Stromal cell of bone marrow (primary cell): ENCODE results near the gene POLR3C.
A peak's percentile ranks its signal among the peaks of the same experiment; 100 is the strongest.

Experiments used
- DNase-seq: peaks from one replicate; pipeline ENCODE4 v3.0.0-alpha.2; 2012; ENCODE audit warnings: low read depth

POLR3C gene

DNA sequence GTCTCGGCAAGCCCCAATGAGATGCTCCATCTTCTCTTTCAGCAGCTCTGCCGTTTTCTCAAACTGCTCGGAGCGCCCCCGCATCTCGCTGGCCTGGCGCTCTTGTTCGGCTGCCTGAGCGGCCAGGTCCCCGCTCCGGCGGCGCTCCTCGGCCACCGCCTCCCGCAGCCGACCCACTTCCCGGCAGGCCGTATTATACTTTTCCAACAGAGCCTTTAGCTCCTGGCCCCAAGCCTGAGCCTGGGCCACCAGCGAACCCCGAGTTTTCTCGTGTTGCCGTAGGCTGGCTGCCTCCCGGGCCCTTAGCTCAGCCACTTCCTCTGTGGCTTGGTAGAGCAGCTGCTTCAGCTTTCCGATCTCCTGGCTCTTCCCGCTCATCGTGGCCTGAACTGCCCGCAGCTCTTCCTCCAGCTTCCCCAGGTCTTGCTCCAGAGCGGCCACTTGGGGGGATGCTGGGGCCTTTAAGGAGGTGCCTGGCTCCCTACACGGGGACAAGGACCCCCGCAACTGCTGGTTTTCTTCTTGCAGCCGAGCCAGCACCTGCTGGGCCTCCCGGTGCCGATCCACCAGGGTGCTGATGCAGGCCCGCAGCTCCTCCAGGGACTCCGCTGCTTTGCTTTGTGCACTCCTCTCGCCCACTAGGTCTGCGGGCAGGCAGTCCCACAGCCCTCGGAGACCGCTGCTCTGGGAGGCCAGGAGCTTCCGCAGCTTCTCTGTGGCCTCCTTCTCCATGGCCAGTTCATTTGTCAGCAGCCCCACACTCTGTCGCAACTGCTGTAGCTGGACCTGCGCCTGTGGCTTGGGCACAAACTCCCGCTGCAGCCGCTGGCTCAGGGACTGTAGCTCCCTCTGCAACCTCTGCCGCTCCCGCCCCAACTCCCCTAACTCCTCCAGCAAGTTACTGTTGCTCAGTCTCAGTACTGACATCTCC is 48.3 kb downstream of the POLR3C start:
- peak; percentile 24 for DNase-seq

DNA sequence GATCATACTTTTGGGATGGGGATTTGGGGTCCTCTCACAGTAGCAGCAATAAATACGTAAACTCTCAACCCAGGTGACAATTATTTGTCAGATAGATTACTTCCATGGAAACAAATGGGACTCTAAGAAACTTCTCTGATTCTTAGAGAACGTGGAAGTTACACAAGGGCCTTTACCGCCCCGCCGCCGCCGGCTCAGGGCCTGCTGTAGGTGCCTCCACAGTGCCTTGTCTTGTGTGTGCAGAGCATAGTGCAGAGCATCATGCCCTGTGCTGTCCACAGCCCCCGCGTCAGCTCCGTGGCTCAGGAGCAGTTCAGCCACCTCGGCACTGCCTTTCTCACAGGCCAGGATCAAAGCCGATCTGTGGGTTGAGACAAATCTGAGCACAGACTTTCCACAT is 50.6 kb downstream of the POLR3C start:
- no peak for DNase-seq

DNA sequence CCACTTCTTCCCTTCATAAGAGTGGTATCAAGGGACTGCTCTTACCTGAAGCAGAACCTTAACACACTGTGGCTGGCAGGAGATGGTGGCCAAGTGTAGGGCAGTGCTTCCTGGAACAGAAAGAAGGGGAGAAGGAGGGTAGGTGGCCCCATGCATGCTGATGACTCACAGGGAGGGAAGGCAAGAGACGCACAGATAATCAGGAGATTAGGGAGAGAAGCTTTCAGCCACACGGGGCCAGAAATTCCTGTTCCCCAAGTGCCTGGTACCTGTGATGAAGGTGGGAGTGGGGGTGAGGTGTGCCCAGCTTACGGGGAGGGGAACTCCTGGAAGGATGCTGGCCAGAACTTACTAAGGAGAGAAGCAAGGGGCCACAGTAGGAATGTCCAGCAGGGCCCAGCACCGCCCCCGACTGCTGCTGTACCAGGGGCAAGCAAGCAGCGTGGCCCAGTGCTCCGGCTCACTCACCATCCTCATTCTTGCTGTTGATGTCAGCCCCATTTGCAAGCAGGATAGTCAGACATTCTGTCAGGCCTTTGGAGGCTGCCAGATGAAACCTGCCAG is 54.0 kb downstream of the POLR3C start:
- DNase-seq, result no peak

DNA sequence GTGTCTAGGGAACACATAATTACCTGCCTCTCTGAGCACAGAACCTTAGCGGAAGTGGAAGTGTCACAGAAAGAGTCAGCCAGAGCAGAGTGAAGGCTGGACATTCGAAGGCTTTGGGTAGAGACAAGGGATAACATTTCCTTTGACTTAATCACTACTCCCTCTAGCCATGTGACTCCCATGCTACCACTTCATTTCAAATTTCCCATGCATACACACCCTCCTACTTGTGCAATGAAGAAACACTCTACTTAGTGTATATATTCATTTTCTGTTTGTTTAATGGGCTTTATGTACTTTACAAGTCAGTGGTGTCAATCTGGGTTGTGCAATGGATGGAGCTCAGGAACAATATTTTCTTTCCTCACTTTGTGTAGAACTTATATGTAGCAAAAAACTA is 54.7 kb downstream of the POLR3C start:
- DNase-seq, result no peak

DNA sequence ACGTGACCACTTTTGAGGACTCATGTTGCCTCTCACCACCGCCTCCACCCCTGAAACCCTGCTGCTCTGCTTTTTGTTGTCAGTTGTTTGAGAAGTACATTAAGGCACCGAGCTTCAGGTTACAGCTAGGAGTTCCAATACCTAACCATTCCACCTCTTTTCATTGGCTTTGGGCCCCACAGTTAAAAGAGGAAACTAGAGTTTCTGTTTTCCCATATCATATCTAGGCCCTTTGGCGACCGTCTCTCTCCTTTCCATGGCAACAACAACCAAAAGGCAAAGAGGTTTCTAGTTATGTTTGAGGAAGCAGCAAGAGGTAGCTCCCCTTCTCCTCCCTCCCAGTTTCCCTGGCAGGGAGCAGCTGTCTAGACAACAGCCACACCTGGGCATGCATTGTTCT is 55.8 kb downstream of the POLR3C start:
- DNase-seq, result no peak

DNA sequence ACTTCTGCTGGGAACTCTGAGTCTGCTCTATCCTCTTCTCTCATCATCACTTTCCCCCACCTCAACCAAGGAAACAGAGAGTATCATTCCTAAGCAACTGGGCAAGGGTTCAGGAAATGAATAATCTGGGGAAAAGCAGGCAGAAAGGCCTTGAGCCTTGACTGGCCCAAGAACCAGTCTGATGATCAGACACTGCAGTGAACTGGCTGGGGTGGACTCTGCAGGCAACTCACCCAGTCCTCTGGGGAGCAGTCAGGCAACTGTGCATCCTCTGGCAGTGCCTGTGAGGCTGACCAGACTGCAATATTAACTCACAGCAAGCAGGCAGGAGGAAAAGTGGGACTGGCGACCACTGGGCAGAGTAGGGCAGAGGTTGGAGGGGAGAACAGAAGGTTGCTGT is 60.7 kb downstream of the POLR3C start:
- peak; percentile 82 for DNase-seq

DNA sequence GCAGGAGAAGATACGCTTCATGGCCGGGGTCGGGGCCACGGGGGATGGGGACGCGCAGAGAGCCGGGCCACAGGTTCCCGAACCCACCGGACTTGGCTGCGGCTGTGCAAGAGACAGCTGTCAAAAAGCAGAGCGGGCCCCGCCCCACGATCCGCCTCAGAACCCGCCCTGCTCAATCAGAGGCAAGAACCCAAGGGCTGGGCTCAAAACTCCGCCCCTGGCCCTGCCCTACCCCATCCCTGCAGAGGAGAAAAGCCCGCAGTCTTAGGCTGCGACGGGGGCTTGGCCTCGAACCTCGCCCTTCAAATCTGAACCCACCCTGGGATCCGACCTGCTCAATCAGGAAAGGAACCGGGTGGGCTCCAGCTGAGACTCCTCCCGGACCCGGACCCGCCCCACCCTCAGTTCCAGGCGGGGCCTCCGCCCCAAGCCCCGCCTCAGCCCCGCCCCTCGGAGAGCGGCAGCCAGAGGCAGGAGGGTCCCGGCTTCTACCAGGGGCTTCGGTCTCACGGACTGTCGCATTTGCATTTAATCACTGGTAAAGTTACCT is 61.8 kb downstream of the POLR3C start, which contains the start of gene ANKRD35:
TSS of gene ANKRD35 (minus strand) at position 129 of the 550 bp plus-strand sequence. CDS start at position 21, 108 bp downstream.
- peak; percentile 45 for DNase-seq

DNA sequence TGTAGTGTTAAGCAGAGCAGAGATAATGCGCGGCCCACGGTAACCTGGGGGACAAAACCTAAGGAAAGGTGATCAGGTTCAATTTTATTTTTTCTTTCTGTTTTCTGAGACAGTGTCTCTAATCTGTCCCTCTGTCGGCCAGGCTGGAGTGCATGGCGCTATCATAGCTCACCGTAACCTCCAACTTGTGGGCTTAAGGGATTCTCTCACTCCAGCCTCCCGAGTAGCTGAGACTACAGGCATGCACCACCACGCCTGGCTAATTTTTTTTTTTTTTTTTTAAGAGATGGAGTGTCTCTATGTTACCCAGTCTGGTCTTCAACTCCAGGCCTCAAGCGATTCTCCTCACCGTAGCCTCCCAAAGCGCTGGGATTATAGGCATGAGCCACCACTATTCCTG is 62.4 kb downstream of the POLR3C start:
- DNase-seq, result no peak

DNA sequence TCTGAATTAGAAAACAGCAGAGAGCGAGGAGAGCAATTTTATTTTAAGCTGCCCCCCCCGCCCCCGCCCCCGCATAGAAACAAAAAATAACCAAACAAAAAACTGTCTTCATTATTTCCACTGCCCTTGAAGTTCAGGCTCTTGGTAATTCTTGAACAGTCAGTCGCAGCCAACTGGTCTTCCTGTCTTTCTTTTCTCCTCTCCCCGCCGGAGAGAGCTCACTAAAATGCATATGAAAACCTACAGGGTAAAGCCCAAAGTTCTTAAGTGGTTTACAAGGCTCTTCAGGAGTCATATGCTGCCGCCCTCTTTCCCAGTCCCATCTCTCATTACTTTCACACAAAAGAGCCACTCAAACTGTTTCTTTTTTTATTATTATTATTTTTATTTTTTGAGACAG is 62.8 kb downstream of the POLR3C start:
- no peak for DNase-seq

DNA sequence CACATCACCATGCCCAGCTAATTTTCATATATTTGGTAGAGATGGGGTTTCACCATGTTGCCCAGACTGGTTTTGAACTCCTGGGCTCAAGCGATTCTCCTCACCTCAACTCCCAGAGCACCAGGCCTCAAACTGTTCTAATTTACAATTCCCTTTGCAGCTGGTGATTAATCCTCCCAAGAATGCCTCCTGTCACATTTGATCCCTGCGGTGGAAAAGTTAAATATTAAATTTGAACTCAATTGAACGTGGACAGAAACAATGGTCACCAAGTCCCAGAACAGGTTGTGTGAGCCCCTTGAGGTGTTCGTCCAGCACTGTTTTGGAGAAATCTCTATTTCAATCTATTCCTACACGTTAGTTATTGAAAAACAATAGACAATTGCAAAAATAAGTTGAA is 63.6 kb downstream of the POLR3C start:
- DNase-seq, result no peak

DNA sequence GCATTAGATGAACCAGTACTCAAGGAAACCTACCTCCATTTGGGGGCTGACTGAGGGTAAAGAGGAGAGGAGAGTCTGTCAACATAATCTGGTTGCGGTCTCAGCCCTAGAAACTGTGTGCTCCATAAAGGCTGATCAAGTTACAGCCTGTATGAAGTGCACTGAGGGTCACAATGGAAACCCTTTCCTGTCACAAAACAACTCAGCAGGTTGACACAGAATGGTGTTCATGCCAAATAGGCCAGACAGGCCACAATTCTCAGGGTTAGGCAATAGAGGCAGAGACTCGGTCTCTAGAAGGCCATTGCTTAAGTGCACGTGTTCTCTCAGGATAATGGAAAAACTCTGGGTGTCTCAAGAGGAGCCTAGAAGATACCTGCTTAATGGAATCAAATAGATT is 65.7 kb downstream of the POLR3C start:
- DNase-seq, result no peak

DNA sequence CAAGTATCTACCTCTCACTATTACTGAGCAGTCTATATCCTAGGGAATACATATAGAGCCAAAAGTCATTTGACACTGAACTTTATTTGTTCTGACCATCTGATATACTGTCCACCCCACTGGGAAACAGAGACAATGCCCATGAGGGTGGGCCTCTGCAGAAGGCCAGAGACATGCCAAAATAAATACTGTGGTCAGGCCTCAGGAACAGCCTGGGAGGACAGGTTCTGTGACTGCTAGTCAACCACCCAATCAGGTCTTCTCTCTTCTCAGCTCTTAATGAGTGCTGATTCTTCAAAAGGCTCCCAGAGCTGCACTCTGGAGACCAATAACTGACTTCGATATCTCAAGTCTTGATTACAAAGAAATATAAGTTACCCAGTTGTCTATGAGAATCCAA is 67.1 kb downstream of the POLR3C start:
- no peak for DNase-seq

DNA sequence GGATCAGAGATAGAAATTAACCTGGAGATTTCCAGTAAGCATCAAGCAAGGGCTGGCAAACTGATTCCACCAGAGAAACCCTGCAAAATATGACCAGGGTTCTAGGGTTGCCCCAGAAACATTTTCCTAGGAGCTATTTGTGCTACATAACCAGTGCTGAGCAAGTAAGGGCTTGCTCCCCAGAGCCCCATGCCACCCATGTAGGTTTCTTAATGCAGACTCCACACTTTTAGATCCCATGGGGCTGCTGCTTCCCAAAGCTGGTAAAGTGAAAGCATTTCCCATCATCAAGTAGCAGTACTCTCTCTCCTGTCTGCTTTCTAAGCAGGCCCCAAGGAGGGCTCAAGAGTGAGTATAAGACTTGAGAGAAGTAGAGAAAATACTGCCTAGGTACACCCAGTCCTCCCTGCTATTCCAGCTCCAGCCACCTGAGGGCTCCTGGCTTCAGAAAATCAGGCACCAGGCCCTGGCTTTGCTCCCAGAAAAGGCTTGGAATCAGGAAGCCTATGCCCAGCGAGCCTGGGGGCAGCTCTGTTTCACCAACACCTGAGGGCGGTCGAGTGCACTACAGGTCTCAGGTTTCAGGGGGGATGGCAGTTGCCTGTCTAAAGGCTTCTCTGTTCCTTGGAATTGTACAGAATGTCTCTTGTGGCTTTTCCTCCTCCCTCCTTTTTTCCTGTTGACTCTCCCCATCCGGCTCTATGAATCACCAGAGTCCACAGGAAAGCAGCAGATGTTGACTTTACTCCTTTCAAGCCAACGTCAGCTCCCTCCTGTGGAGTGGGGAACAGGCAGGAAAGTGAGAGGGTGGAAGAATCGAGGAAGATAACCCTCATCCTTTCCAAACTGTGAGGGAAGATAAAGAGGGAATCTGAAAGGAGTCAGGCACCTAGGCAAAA is 67.8 kb downstream of the POLR3C start:
- peak; percentile 97 for DNase-seq

DNA sequence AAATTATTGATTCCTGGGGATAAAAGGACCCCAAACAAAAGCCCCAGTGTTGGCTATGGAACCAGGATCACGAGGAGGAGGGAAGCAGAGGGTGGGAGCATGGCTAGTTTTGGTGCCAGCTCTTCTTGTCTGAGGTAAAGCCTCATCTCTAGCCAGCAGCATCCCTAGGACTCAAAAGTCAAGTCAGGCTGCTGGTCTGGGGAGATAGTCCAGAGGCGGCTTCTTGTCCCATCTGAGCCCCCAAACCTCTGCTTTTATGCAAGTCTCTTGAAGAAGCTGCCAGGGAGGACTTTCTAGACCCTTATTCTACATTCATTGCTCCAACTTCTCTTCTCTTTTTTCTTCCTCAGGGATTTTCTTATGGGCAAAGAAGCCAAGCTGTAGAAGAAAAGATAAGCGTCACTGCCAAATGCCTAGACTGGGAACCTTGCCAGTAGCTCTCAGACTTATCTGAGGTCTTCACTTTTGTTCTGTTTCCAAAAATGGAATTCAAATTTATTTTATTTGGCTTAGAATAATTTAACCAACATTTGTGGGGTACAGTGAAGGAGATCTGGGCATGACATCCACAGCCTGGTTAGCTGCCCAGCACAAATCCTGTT is 68.6 kb downstream of the POLR3C start:
- DNase-seq, result no peak

DNA sequence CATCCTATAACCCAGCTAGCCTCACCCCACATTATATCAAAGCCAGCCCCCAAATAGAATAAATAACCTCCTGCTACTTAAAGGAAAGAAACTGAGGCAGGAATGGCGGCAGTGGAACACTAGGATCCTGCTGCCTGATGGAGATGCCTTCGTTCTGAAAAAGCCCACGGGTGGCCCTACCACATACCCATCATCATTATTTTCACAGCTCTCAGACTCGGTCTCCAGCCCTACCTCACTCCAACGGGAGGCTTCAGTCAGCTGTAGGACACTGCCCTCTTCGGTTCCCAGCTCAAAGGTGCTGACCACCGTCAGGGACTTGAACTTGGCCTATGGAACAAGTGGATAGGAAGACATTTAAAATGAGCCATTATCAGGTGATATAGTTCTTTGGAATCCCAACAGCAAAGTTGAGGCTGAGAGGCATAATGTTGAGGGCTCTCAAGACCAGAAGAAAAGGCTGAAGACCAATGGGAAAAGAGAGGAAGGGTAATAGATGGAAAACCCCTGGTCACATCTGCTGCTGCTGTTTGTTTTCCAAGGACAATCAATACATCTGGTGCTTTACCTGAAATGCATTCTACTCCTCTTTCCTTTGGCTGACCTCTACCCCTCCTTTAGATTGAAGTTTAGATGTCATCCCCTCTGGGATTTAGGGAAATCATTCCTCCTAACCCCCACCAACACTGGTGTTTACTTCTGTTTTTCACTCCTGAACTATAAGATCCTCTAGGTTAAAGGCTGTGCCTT is 69.5 kb downstream of the POLR3C start:
- no peak for DNase-seq
